H9 (cell line): ENCODE results near the gene SPATA16. TPM values are rescaled to one million over a fixed set of nuclear protein-coding genes. Genes with fewer than 3 reads are reported as not detected.
"Not testable (repeated sequence)": the region's sequence is repeated elsewhere in the genome, so short reads cannot be mapped to it uniquely, and the experiment has no call there.

Experiments used
- DNase-seq: peaks from one replicate; pipeline ENCODE4 v3.0.0-alpha.2; 2017
- H2AFZ ChIP-seq: one replicate; pipeline ENCODE4 v1.6.1; 2013; ENCODE audit warnings: mild to moderate bottlenecking, low read length, control low read depth, moderate library complexity
- H2AK5ac ChIP-seq: 2 replicates; pipeline ENCODE4 v1.6.1; 2013; ENCODE audit warnings: low read length, control low read depth, mixed read lengths; ENCODE audit not compliant: insufficient read length
- H2BK120ac ChIP-seq: one replicate; pipeline ENCODE4 v1.6.1; 2013; ENCODE audit warnings: low read depth, mild to moderate bottlenecking, low read length, control low read depth, inconsistent platforms; ENCODE audit not compliant: poor library complexity, severe bottlenecking
- H2BK12ac ChIP-seq: 2 replicates; pipeline ENCODE4 v1.6.1; 2013; ENCODE audit warnings: low read length, control low read depth, mixed read lengths, low read depth; ENCODE audit not compliant: insufficient read length
- H2BK15ac ChIP-seq: 2 replicates; pipeline ENCODE4 v1.6.1; 2013; ENCODE audit warnings: low read depth, low read length, control low read depth
- H2BK20ac ChIP-seq: one replicate; pipeline ENCODE4 v1.6.1; 2013; ENCODE audit warnings: low read depth, mild to moderate bottlenecking, low read length, control low read depth, inconsistent platforms; ENCODE audit not compliant: poor library complexity, severe bottlenecking
- H2BK5ac ChIP-seq: 2 replicates; pipeline ENCODE4 v1.6.1; 2013; ENCODE audit warnings: low read length, control low read depth, mixed read lengths; ENCODE audit not compliant: insufficient read length
- H3K14ac ChIP-seq: 2 replicates; pipeline ENCODE4 v1.6.1; 2013; ENCODE audit warnings: low read length, control low read depth; ENCODE audit not compliant: insufficient read depth
- H3K18ac ChIP-seq: 2 replicates; pipeline ENCODE4 v1.6.1; 2013; ENCODE audit warnings: low read depth, mild to moderate bottlenecking, mixed read lengths, low read length, control low read depth; ENCODE audit not compliant: insufficient read length
- H3K23ac ChIP-seq: 2 replicates; pipeline ENCODE4 v1.6.1; 2013; ENCODE audit warnings: low read length, control low read depth, mixed read lengths, low read depth; ENCODE audit not compliant: insufficient read length
- H3K23me2 ChIP-seq: 2 replicates; pipeline ENCODE4 v1.6.1; 2013; ENCODE audit warnings: low read depth, mild to moderate bottlenecking, mixed read lengths, low read length, control low read depth; ENCODE audit not compliant: insufficient read length, poor library complexity, severe bottlenecking
- H3K27ac ChIP-seq: 2 replicates; pipeline ENCODE4 v1.5.1; 2013; ENCODE audit warnings: low read length, control low read depth, mixed read lengths, low read depth; ENCODE audit not compliant: insufficient read length
- H3K27me3 ChIP-seq: 2 replicates; pipeline ENCODE4 v1.6.1; 2013; ENCODE audit warnings: low read length, control low read depth, inconsistent platforms; ENCODE audit not compliant: insufficient read depth
- H3K4ac ChIP-seq: 2 replicates; pipeline ENCODE4 v1.6.1; 2013; ENCODE audit warnings: low read depth, mild to moderate bottlenecking, control low read depth, inconsistent platforms, low read length, moderate library complexity
- H3K4me1 ChIP-seq: 2 replicates; pipeline ENCODE4 v1.6.1; 2013; ENCODE audit warnings: low read length, control low read depth, inconsistent platforms; ENCODE audit not compliant: insufficient read depth
- H3K4me2 ChIP-seq: 2 replicates; pipeline ENCODE4 v1.6.1; 2013; ENCODE audit warnings: low read length, control low read depth, mixed read lengths; ENCODE audit not compliant: insufficient read length, insufficient read depth
- H3K56ac ChIP-seq: 2 replicates; pipeline ENCODE4 v1.6.1; 2013; ENCODE audit warnings: low read depth, mild to moderate bottlenecking, mixed read lengths, low read length, control low read depth; ENCODE audit not compliant: insufficient read length
- H3K79me1 ChIP-seq: 2 replicates; pipeline ENCODE4 v1.6.1; 2013; ENCODE audit warnings: low read depth, mild to moderate bottlenecking, moderate library complexity, low read length, control low read depth, inconsistent platforms; ENCODE audit not compliant: insufficient read depth, poor library complexity, severe bottlenecking
- H3K79me2 ChIP-seq: 2 replicates; pipeline ENCODE4 v1.6.1; 2013; ENCODE audit warnings: low read length, control low read depth, inconsistent platforms; ENCODE audit not compliant: insufficient read depth
- H3K9ac ChIP-seq: 2 replicates; pipeline ENCODE4 v1.6.1; 2013; ENCODE audit warnings: low read length, control low read depth, mixed read lengths; ENCODE audit not compliant: insufficient read length; ENCODE audit errors: extremely low read depth
- H3K9me3 ChIP-seq: one replicate; pipeline ENCODE4 v1.6.1; 2013; ENCODE audit warnings: low read depth, low read length, inconsistent platforms; ENCODE audit not compliant: control insufficient read depth
- H3T11ph ChIP-seq: one replicate; pipeline ENCODE4 v1.6.1; 2013; ENCODE audit warnings: mild to moderate bottlenecking, low read length, control low read depth, inconsistent platforms
- H4K20me1 ChIP-seq: one replicate; pipeline ENCODE4 v1.6.1; 2013; ENCODE audit not compliant: control insufficient read depth, insufficient read length, insufficient read depth
- H4K5ac ChIP-seq: 2 replicates; pipeline ENCODE4 v1.6.1; 2013; ENCODE audit warnings: low read depth, mild to moderate bottlenecking, mixed read lengths, low read length, control low read depth; ENCODE audit not compliant: insufficient read length
- H4K8ac ChIP-seq: replicated peaks from 2 replicates; pipeline ENCODE4 v1.6.1; 2013; ENCODE audit warnings: low read length, control low read depth, mixed read lengths, low read depth; ENCODE audit not compliant: insufficient read length
- H4K91ac ChIP-seq: 2 replicates; pipeline ENCODE4 v1.6.1; 2013; ENCODE audit warnings: low read depth, mild to moderate bottlenecking, moderate library complexity, mixed read lengths, low read length, control low read depth; ENCODE audit not compliant: insufficient read length
- H3K27ac Mint-ChIP-seq, 3 experiments: 2 replicates in 2 of 3; 3 replicates in 1 of 3; pipeline ENCODE4 v1.8.0; 2020 to 2021; ENCODE audit warnings: mixed read lengths in 3 of 3, mild to moderate bottlenecking in 1 of 3, moderate library complexity in 1 of 3
- H3K27me3 Mint-ChIP-seq: 2 replicates; pipeline ENCODE4 v1.8.0; 2021; ENCODE audit warnings: low read depth, mild to moderate bottlenecking, moderate library complexity, mixed read lengths
- H3K36me3 Mint-ChIP-seq, 3 experiments: 2 replicates in 2 of 3; 3 replicates in 1 of 3; pipeline ENCODE4 v1.8.0; 2020 to 2021; ENCODE audit warnings: low read depth in 3 of 3, mixed read lengths in 3 of 3; ENCODE audit not compliant: insufficient read depth in 1 of 3
- H3K4me1 Mint-ChIP-seq, 2 experiments: 2 replicates each; pipeline ENCODE4 v1.8.0; 2020; ENCODE audit warnings: mixed read lengths in 2 of 2
- H3K4me3 Mint-ChIP-seq, 2 experiments: 2 replicates in 1 of 2; 3 replicates in 1 of 2; pipeline ENCODE4 v1.8.0; 2020 to 2021; ENCODE audit warnings: mild to moderate bottlenecking in 2 of 2, mixed read lengths in 2 of 2, moderate library complexity in 1 of 2
- H3K9me3 Mint-ChIP-seq, 2 experiments: 2 replicates in 1 of 2; 3 replicates in 1 of 2; pipeline ENCODE4 v1.8.0; 2020; ENCODE audit warnings: mild to moderate bottlenecking in 2 of 2, mixed read lengths in 2 of 2, moderate library complexity in 1 of 2
- WGBS: extraction: QIAGEN DNeasy Blood & Tissue Kit; methylation state at CpG from one replicate; pipeline ENCODE4 v1.1.7; 2013; ENCODE audit warnings: missing lambda C conversion rate, low lambda C conversion rate, mixed read lengths; ENCODE audit not compliant: insufficient read length; ENCODE audit errors: extremely low coverage; 5-methylcytosine and 5-hydroxymethylcytosine counted together
- total RNA-seq: library from RNA; stranded (reverse); gene quantifications from 2 replicates; pipeline ENCODE4 v1.2.1, GENCODE V29; 2021
- TF ChIP-seq, protein P1 (sequence below): fragments of 200-600 bp; sonication (generic); conservative IDR thresholded peaks from 3 replicates; pipeline ENCODE4 v1.8.0; 2021; ENCODE audit warnings: antibody characterized with exemption, mild to moderate bottlenecking

The SPATA16 gene
- total RNA-seq, 1 experiment from 2014 or later = not detected

DNA sequence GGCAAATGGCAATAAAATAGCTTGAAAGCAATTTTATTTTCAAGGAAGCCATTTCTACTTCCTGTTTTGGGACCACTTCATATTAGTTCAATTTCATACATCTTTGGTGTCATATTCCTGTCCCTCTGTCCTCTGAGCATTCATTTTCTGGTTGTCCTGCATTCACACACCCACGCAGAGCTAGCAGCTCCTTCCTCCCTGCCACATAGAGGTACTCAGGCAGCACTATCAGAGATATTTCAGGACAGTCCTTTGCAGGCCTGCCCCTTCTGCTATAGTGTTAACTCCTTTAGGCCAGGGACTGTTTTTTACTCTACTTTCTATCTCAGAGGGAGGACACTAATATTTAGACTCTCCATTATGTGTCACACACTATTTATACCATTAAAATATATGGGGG, 258.5 kb downstream of the SPATA16 start:
- Histone ChIP-seq H2AFZ (no peak overlapping the region), H4K20me1 (no peaks in the 10 kb centered on the region)
- 0 out of 4 replicates have a peak, but pooled peaks cover 0 to 2% of the 10 kb centered on the region in 2 experiments for H3K4me1 Mint-ChIP-seq

DNA sequence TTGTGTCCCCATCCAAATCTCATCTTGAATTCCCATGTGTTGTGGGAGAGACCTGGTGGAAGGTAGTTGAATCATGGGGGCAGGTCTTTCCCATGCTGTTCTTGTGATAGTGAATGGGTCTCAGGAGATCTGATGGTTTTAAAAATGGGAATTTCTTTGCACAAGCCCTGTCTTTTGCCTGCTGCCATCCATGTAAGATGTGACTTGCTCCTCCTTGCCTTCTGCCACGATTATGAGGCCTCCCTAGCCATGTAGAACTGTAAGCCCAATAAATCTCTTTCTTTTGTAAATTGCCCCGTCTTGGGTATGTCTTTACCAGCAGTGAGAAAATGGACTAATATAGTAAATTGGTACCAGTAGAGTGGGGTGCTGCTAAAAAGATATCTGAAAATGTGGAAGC, 261.7 kb downstream of the SPATA16 start:
- H3K27me3 ChIP-seq, H3K27ac ChIP-seq, H3K27me3 Mint-ChIP-seq, H4K5ac ChIP-seq, H3K9ac ChIP-seq, H3K4me3 Mint-ChIP-seq, H2BK15ac ChIP-seq, H2BK120ac ChIP-seq, H3K23ac ChIP-seq, H4K91ac ChIP-seq, H3K79me1 ChIP-seq, H3K79me2 ChIP-seq, H4K20me1 ChIP-seq, H3K4me2 ChIP-seq, H3K14ac ChIP-seq, H2AFZ ChIP-seq, H2BK5ac ChIP-seq, H3K27ac Mint-ChIP-seq, H3K56ac ChIP-seq, H2BK12ac ChIP-seq, H3K23me2 ChIP-seq, H4K8ac ChIP-seq, DNase-seq, H3K4ac ChIP-seq, H3K9me3 ChIP-seq, H2BK20ac ChIP-seq, H3T11ph ChIP-seq, H2AK5ac ChIP-seq, H3K18ac ChIP-seq: not testable (repeated sequence)
- WGBS = no CpG with 5 or more reads among the region's 2 CpGs
- peaks cover 13% of the 10 kb centered on the region; the same call in 1 of the 2 replicates for H3K4me1 ChIP-seq
- peaks cover 23 to 27% (median 24%) of the 10 kb centered on the region in 3 experiments for H3K36me3 Mint-ChIP-seq
- H3K4me1 Mint-ChIP-seq = peaks cover 29 to 31% of the 10 kb centered on the region in 2 experiments
- peaks cover 28 to 35% of the 10 kb centered on the region in 2 experiments for H3K9me3 Mint-ChIP-seq

More for the DNA sequence above, 258.5 kb downstream of the SPATA16 start:
- Histone ChIP-seq H3K18ac (no peak overlapping the region), H3K4ac (no peak overlapping the region), H3K79me1 (no peaks in the 10 kb centered on the region), H3K27me3 (no peaks in the 10 kb centered on the region), H3K4me1 (no peaks in the 10 kb centered on the region), H3K9ac (no peak overlapping the region), H4K5ac (no peak overlapping the region), H3K27ac (no peak overlapping the region), H3K14ac (no peak overlapping the region), H3K23me2 (no peaks in the 10 kb centered on the region), H4K91ac (no peak overlapping the region), H2BK5ac (no peak overlapping the region), H2BK20ac (no peak overlapping the region), H4K8ac (no peak overlapping the region), H2BK15ac (no peak overlapping the region), H3K23ac (no peak overlapping the region), H3K79me2 (no peaks in the 10 kb centered on the region), H2BK120ac (no peak overlapping the region), H2BK12ac (no peak overlapping the region), H3T11ph (no peak overlapping the region), H3K9me3 (no peaks in the 10 kb centered on the region), H3K4me2 (no peak overlapping the region), H2AK5ac (no peak overlapping the region), H3K56ac (no peak overlapping the region)
- TF ChIP-seq, protein P1, sequence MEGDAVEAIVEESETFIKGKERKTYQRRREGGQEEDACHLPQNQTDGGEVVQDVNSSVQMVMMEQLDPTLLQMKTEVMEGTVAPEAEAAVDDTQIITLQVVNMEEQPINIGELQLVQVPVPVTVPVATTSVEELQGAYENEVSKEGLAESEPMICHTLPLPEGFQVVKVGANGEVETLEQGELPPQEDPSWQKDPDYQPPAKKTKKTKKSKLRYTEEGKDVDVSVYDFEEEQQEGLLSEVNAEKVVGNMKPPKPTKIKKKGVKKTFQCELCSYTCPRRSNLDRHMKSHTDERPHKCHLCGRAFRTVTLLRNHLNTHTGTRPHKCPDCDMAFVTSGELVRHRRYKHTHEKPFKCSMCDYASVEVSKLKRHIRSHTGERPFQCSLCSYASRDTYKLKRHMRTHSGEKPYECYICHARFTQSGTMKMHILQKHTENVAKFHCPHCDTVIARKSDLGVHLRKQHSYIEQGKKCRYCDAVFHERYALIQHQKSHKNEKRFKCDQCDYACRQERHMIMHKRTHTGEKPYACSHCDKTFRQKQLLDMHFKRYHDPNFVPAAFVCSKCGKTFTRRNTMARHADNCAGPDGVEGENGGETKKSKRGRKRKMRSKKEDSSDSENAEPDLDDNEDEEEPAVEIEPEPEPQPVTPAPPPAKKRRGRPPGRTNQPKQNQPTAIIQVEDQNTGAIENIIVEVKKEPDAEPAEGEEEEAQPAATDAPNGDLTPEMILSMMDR = no peak
- Mint-ChIP-seq H3K27me3 (peaks cover 2% of the 10 kb centered on the region; the same call in 1 of the 2 replicates), H3K36me3 (peaks cover 23 to 27% (median 24%) of the 10 kb centered on the region in 3 experiments), H3K27ac (no peak overlapping the region), H3K4me3 (no peak overlapping the region), H3K9me3 (peaks cover 28 to 35% of the 10 kb centered on the region in 2 experiments)
- WGBS = no CpG with 5 or more reads among the region's 1 CpG
- DNase-seq = no peak
